Activated B cell treated with CpG ODN at 0.5 μM for 24 hours (primary cell): ENCODE measurements around the gene LDB2. TPM values are rescaled to one million over a fixed set of nuclear protein-coding genes. Genes with fewer than 3 reads are reported as not detected.

Experiments used
- ATAC-seq: fragments of 200-7000 bp; cut with Tn5 transposase; one replicate; pipeline ENCODE4 v1.10.0; 2021; ENCODE audit warnings: low read depth, mild to moderate bottlenecking, moderate library complexity
- CTCF ChIA-PET: fragments of 350-600 bp; sonication (Branson Sonifier 250); formaldehyde crosslinking; loops from one replicate; lab custom pipeline; 2021; ENCODE audit warnings: antibody characterized with exemption; lab: Charles Lee
- POLR2A ChIA-PET: fragments of 350-600 bp; sonication (Branson Sonifier 250); formaldehyde crosslinking; loops from one replicate; lab custom pipeline; 2021; ENCODE audit warnings: antibody characterized with exemption; lab: Charles Lee
- DNase-seq: peaks from one replicate; pipeline ENCODE4 v3.0.0; 2022
- H3K27ac Mint-ChIP-seq: one replicate; pipeline ENCODE4 v1.8.0; 2020; ENCODE audit warnings: mixed read lengths
- H3K27me3 Mint-ChIP-seq: one replicate; pipeline ENCODE4 v1.8.0; 2021; ENCODE audit warnings: mixed read lengths
- H3K36me3 Mint-ChIP-seq: one replicate; pipeline ENCODE4 v1.8.0; 2021; ENCODE audit warnings: low read depth, mixed read lengths
- H3K4me1 Mint-ChIP-seq: one replicate; pipeline ENCODE4 v1.8.0; 2021; ENCODE audit warnings: mixed read lengths
- H3K4me3 Mint-ChIP-seq: one replicate; pipeline ENCODE4 v1.8.0; 2020; ENCODE audit warnings: mild to moderate bottlenecking, mixed read lengths
- H3K9me3 Mint-ChIP-seq: one replicate; pipeline ENCODE4 v1.8.0; 2020; ENCODE audit warnings: mixed read lengths
- CTCF ChIP-seq: fragments of 200-600 bp; IDR thresholded peaks from one replicate; pipeline ENCODE4 v1.8.0; 2022; ENCODE audit warnings: antibody characterized with exemption, mild to moderate bottlenecking
- intact Hi-C: fragments of 100-400 bp; cut with micrococcal nuclease; formaldehyde crosslinking; loops from one replicate; pipeline ENCODE4 v1.15.1; 2024
- total RNA-seq: library from RNA; stranded (reverse); gene quantifications from 2 replicates; pipeline ENCODE4 v1.2.3, GENCODE V29; 2022

The LDB2 gene
- total RNA-seq, 1 donor from 2014 or later = not detected

GRCh38 chr4:16593386-16593785 lies 305.1 kb downstream of the LDB2 start:
- no peak for DNase-seq
- CTCF ChIA-PET = no interaction called here
- Mint-ChIP-seq H3K9me3 (no peaks in the 10 kb centered on the region), H3K4me3 (no peak overlapping the region), H3K4me1 (no peaks in the 10 kb centered on the region), H3K36me3 (no peaks in the 10 kb centered on the region), H3K27me3 (no peaks in the 10 kb centered on the region), H3K27ac (no peak overlapping the region)
- no peak for TF ChIP-seq CTCF
- POLR2A ChIA-PET = no interaction called here
- intact Hi-C loops = no loop called here
- no peak for ATAC-seq

- ChIA-PET POLR2A (no interaction called here), CTCF (no interaction called here)
- Mint-ChIP-seq H3K36me3 (no peaks in the 10 kb centered on the region), H3K4me1 (no peaks in the 10 kb centered on the region), H3K9me3 (no peaks in the 10 kb centered on the region), H3K27me3 (no peaks in the 10 kb centered on the region), H3K4me3 (no peak overlapping the region), H3K27ac (no peak overlapping the region)
- ATAC-seq (no peak), DNase-seq (no peak)
- TF ChIP-seq CTCF = no peak
- intact Hi-C loops = no loop called here
Measured at GRCh38 chr4:16591272-16591826, 307.1 kb downstream of the LDB2 start.

- no peaks in the 10 kb centered on the region for H3K4me1 Mint-ChIP-seq
- ChIA-PET CTCF (no interaction called here), POLR2A (no interaction called here)
- no peaks in the 10 kb centered on the region for H3K9me3 Mint-ChIP-seq
- DNase-seq (no peak), ATAC-seq (no peak)
- no peak for TF ChIP-seq CTCF
- no peak overlapping the region for H3K4me3 Mint-ChIP-seq
- no peaks in the 10 kb centered on the region for H3K27me3 Mint-ChIP-seq
- no peak overlapping the region for H3K27ac Mint-ChIP-seq
- intact Hi-C loops = no loop called here
- no peaks in the 10 kb centered on the region for H3K36me3 Mint-ChIP-seq
Measured at GRCh38 chr4:16590797-16591196, 307.6 kb downstream of the LDB2 start.

- intact Hi-C loops = no loop called here
Measured at GRCh38 chr4:16588651-16589050, 309.8 kb downstream of the LDB2 start.

GRCh38 chr4:16588149-16588548 lies 310.3 kb downstream of the LDB2 start:
- no peaks in the 10 kb centered on the region for H3K4me1 Mint-ChIP-seq
- H3K27ac Mint-ChIP-seq = no peak overlapping the region
- POLR2A ChIA-PET = no interaction called here
- no peak for DNase-seq
- no peak overlapping the region for H3K4me3 Mint-ChIP-seq
- intact Hi-C loops = no loop called here
- no peak for ATAC-seq
- H3K27me3 Mint-ChIP-seq = no peaks in the 10 kb centered on the region
- H3K9me3 Mint-ChIP-seq = no peaks in the 10 kb centered on the region
- CTCF ChIA-PET = no interaction called here
- H3K36me3 Mint-ChIP-seq = no peaks in the 10 kb centered on the region
- no peak for TF ChIP-seq CTCF

More at GRCh38 chr4:16588651-16589050, 309.8 kb downstream of the LDB2 start:
- no peaks in the 10 kb centered on the region for H3K36me3 Mint-ChIP-seq
- H3K4me1 Mint-ChIP-seq = no peaks in the 10 kb centered on the region
- no peak overlapping the region for H3K4me3 Mint-ChIP-seq
- DNase-seq (no peak), ATAC-seq (no peak)
- TF ChIP-seq CTCF = no peak
- H3K9me3 Mint-ChIP-seq = no peaks in the 10 kb centered on the region
- CTCF ChIA-PET = no interaction called here
- H3K27ac Mint-ChIP-seq = no peak overlapping the region
- no peaks in the 10 kb centered on the region for H3K27me3 Mint-ChIP-seq
- POLR2A ChIA-PET = no interaction called here
